ENCODE data around the gene CLCN2.
"Not testable (repeated sequence)": the region's sequence is repeated elsewhere in the genome, so short reads cannot be mapped to it uniquely, and the experiment has no call there.

The CLCN2 gene

DNA sequence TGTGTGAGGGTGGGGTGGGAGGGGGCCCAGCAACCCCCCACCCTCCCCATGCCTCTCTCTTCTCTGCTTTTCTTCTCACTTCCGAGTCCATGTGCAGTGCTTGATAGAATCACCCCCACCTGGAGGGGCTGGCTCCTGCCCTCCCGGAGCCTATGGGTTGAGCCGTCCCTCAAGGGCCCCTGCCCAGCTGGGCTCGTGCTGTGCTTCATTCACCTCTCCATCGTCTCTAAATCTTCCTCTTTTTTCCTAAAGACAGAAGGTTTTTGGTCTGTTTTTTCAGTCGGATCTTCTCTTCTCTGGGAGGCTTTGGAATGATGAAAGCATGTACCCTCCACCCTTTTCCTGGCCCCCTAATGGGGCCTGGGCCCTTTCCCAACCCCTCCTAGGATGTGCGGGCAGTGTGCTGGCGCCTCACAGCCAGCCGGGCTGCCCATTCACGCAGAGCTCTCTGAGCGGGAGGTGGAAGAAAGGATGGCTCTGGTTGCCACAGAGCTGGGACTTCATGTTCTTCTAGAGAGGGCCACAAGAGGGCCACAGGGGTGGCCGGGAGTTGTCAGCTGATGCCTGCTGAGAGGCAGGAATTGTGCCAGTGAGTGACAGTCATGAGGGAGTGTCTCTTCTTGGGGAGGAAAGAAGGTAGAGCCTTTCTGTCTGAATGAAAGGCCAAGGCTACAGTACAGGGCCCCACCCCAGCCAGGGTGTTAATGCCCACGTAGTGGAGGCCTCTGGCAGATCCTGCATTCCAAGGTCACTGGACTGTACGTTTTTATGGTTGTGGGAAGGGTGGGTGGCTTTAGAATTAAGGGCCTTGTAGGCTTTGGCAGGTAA is 15.9 kb downstream of the CLCN2 start:
- DNase-seq (ENCODE audit: low spot score) = no peak

DNA sequence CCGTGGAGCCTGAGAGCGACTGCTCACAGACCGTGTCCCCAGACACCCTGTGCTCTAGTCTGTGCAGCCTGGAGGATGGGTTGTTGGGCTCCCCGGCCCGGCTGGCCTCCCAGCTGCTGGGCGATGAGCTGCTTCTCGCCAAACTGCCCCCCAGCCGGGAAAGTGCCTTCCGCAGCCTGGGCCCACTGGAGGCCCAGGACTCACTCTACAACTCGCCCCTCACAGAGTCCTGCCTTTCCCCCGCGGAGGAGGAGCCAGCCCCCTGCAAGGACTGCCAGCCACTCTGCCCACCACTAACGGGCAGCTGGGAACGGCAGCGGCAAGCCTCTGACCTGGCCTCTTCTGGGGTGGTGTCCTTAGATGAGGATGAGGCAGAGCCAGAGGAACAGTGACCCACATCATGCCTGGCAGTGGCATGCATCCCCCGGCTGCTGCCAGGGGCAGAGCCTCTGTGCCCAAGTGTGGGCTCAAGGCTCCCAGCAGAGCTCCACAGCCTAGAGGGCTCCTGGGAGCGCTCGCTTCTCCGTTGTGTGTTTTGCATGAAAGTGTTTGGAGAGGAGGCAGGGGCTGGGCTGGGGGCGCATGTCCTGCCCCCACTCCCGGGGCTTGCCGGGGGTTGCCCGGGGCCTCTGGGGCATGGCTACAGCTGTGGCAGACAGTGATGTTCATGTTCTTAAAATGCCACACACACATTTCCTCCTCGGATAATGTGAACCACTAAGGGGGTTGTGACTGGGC is 16.7 kb downstream of the CLCN2 start:
- DNase-seq (ENCODE audit: low spot score) = no peak

DNA sequence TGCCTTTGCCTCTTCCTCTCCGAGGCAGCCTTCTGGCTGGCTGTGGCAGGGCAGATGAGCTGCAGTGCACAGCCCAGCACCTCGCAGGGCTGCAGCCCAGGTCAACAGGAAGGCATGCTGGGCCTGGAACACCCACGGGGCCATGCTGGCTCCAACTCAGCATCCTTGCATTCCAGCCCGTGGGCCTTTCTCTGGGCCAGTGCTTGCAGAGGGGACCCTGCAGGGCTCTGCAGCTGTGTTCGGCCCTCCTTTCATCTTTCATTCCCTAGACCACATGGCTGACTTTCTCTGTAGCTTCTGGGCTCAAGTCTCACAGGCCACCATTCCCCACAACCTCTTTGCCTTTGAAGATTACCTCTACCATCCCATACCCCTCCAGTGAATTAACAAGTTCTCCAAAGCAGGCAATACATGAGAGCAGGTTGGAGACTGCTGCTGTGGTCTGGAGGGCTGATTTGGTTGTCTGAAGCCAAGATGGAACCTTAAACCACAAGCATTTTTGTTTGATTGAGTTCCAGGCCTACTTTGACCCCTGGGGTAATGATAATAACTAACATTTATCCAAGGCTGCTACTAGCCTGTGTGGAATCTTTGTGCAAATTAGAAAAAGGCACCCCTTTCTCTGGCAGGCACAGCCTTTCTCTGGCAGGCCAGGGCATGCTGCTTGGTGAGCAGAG is 18.1 kb downstream of the CLCN2 start:
- no peak for DNase-seq (ENCODE audit: low spot score)

DNA sequence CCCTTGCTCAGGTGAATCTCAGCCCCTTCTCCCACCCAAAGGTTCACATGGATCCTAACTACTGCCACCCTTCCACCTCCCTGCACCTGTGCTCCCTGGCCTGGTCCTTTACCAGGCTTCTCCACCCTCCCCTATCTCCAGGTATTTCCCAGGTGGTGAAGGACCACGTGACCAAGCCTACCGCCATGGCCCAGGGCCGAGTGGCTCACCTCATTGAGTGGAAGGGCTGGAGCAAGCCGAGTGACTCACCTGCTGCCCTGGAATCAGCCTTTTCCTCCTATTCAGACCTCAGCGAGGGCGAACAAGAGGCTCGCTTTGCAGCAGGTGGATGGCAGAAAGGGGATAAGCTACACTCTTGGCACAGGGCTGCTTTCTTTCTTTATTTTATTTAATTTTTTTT is 19.5 kb downstream of the CLCN2 start:
- no peak for DNase-seq (ENCODE audit: low spot score)

DNA sequence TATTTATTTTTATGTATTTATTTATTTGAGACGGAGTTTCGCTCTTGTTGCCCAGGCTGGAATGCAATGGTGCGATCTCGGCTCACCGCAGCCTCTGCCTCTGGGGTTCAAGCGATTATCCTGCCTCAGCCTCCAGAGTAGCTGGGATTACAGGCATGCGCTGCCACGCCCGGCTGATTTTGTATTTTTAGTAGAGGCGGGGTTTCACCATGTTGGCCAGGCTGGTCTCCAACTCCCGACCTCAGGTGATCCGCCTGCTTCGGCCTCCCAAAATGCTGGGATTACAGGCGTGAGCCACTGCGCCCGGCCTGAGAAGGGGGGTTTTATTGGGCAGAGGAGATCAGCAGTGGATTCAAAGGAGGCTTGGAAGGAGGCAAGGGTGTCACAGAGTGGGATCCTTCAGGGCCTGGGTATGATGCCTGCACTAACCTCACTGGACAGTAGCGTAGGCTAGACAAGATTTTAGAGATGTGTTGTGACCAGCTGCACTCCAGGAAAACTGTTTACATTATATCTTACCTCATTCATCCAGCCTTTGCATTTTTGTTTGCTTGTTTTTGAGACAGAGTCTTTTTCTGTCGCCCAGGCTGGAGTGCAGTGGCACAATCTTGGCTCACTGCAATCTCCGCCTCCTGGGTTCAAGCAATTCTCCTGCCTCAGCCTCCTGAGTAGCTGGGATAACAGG is 21.8 kb downstream of the CLCN2 start:
- not testable (repeated sequence) for DNase-seq (ENCODE audit: low spot score)

DNA sequence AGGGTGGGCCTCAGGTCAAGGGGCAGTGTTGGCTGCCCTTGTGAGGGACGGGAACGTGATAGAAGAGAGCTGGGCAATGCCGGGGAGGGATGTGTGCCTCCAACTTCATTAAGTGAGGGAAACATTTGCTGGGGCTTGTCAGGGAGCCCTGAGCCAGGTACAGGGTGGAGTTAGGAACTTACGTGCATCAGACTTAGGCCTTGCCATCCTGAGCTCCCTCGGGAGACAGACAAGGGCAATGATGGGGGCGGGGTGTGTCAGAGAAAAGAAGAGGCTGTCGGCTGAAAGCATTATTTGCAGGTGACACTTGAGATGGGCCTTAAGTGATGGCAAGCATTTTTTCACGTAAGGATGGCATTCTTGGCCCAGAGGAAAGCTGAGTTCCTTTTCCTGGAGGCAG is 22.4 kb downstream of the CLCN2 start:
- no peak for DNase-seq (ENCODE audit: low spot score)

DNA sequence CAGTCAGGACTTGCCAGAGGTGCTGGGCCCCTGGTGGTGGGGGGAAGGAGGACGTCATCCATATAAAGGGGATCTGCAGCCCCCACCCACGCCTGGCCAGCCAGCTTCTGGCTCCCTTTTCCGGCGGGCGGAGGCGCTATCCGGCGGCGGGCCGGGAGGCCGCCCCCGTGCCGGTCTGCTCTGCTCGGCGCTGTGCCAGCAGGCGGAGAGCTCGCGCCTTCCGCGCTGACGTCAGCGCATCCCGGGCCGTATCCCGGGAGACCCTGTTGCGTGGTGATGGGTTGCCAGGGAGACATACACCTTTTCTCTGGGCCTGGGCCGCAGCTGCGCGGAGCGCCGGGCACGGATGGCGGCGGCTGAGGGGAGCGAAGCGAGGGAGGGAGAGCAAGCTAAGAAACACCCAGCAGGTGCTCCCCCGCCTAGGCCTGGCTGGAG is 22.9 kb downstream of the CLCN2 start:
- no peak for DNase-seq (ENCODE audit: low spot score)

DNA sequence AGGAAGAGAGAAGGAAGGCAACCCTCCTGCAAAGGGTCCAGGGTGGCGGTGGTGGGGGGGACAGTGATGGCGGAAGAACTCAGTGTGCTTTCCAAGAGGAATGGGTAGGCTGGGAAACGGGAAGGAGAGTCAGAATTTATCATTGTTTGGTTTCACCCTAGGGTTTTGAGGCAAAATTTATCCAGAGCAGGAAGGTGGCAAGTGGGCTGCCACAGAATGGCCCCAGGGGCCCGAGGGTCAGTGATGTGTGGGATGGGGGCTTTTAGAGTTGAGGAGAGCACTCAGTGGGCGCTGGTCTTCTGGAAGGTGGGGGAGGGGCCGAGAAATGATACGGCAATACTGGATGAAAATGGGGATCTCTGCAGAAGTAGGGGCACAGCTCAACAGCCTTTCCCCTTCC is 23.4 kb downstream of the CLCN2 start:
- DNase-seq (ENCODE audit: low spot score) = no peak

DNA sequence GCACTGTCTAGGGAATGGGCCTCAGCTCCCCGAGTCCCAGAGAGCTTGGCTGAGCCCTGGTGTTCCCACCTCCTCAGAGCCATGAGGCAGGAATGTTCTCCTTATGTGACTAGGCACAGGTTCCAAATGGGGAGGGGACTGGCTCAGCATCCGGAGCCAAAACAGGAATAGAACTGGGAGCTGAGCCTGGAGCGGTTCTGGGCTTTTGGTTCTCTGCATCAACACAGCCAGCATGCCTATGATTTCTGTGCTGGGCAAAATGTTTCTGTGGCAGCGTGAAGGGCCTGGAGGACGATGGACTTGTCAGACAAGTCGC is 24.0 kb downstream of the CLCN2 start, which contains the start of gene FAM131A:
Gene FAM131A, plus strand, starts transcription at position 202 of the 316 bp plus-strand sequence. Its CDS starts 31 bp downstream, at position 233.
- DNase-seq (ENCODE audit: low spot score) = no peak

DNA sequence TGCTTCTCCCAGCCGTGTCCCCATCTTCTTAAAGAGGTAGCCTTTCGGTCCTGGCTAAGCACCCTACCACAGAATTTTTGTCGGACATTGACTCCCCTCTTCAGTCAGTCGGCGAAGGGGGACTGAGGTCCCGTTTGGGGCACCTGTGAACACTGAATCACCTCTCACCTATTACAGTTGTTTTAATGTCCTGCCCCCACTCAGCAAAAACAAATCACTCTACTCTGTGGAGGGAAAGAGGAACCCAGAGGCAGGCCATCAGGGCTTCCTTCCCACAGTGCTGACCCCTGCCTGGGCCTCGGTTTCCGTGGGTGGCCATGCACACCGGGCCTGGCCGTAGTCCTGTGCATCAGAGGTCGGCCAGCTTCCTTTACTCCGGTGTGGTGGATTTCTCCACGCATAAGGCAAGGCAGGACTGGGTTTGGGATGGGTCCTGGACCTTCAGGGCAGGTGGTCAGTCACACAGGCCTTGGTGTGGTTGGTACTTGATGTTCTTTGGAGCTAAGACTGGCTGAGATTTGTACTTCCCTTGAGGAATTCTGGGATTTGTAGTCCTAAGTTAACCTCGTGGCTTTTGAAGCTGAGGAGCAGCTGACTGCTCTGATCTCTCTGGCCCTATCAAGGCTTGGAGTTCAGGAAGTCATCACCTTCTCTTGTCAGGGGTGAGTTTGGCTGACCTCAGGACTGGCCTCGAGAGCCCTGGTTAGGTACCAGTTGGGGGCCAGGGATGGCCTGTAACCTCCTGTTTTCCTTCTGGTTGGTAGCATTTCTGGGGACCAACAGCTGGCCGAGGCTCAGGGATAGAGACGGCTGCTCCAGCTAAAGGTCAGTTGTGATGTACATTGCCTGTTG is 24.6 kb downstream of the CLCN2 start:
- DNase-seq (ENCODE audit: low spot score) = no peak

DNA sequence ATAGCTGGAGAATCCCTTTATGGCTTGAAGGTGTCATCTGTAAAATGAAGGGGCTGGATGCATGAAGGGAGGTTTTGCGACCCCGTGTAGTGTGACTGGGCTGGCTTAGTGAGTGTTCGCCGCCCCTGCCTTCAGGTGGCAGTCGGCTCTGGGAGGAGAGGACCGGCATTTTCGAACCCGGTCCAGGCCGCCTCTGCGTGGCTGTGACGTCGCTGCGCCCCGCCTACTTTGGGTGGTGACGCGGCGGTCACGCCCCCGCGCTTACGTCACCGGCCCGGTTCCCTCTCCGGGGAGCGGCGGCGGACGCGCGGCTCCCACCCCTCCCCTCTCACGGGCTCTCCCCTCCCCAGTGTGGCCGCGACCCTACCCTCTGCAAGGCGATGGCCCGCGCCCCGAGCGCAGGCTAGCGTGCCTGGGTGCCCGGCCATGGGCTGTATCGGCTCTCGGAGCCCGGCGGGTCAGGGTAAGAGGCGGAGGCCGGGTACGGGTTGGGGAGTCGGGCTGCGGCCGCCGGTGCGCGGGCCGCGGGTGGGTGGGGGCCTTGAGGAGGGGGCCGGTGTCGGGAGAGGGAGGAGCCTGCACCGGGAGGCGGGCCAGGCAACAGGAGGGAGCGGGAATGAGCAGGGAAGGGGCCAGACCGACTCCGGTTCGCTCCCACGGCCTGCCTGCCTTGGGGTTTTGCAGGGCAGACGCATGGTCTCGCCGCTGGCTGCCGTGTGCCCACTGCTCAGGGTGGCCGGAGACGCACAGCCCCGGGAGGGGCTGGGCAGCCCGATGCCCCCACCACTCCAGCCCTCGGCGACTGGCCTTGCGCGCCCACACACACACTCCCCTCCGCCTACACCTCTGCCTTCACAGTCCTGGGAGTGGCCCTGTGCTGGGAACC is 25.5 kb downstream of the CLCN2 start:
- DNase-seq (ENCODE audit: low spot score) = peak; percentile 83

DNA sequence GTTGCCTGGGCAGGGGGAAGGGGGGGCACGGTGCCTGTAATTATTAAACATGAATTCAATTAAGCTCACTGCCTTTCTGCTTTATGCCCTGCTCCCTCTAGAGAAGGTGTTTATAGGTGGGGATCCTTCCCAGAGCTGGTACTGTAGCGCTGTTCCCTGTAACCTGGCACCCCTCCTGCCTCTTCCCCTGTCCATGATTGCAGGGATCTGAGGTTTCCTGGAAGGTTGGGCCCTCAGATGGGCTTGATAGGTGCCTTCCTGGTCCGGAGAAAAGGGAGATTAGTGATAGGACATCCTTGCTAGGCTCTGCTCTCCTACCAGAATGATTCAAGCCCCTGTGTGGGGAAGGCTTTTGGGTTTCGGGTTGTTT is 26.1 kb downstream of the CLCN2 start:
- no peak for DNase-seq (ENCODE audit: low spot score)

DNA sequence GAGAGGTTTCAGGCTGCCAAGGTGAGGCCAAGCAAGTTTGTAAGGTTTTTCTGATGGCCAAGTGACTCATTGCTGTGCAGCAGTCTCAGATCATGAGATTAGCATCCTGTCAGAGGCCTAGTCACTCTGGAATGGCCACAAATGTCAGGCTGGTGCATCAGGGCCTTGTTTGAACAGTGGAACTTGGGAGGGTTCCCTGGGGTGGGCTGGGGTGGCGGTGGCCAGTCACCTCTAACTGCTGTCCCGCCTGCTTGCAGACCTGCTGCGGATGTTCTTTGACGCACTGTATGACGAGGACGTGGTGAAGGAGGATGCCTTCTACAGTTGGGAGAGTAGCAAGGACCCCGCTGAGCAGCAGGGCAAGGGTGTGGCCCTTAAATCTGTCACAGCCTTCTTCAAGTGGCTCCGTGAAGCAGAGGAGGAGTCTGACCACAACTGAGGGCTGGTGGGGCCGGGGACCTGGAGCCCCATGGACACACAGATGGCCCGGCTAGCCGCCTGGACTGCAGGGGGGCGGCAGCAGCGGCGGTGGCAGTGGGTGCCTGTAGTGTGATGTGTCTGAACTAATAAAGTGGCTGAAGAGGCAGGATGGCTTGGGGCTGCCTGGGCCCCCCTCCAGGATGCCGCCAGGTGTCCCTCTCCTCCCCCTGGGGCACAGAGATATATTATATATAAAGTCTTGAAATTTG is 26.8 kb downstream of the CLCN2 start:
- DNase-seq (ENCODE audit: low spot score) = peak; percentile 60

DNA sequence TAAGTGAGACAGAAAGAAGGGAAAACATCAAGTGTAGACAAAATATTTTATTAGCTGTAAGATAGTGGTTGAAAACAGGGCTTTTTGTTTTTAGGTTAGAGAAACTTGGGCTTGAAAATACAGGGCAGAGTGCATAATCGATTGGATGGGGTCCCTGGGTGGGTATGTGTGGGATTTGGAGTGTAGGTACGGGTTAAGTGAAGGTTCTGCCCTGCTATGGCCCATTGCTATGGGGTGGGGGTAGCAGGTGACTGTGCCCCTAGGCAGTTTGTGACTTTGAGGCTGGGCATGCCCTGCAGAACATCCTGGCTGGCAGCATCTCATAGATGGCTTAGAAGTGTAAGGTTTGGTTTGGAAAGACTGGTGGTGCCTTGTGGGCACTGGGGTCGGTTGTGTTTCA is 27.7 kb downstream of the CLCN2 start:
- no peak for DNase-seq (ENCODE audit: low spot score)

DNA sequence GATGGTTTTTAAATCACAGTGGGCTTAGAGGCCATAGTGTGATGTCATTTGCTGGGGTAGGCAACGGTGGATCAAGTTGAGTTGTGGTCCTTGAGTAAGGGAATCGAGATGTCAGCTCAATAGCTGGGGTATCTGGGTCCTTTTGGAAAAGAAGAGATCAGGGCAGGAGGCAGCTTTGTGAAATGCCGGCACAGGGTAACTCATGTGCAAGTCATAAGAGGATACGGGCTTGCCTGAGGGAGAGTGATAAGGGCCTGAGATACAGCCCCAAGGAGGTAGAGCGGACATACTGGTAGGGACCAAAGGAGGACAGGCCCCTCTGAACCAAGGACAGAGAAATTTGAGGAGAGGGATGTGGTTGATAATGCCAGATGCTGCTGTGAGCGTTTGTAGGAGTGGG is 28.2 kb downstream of the CLCN2 start:
- DNase-seq (ENCODE audit: low spot score) = no peak

DNA sequence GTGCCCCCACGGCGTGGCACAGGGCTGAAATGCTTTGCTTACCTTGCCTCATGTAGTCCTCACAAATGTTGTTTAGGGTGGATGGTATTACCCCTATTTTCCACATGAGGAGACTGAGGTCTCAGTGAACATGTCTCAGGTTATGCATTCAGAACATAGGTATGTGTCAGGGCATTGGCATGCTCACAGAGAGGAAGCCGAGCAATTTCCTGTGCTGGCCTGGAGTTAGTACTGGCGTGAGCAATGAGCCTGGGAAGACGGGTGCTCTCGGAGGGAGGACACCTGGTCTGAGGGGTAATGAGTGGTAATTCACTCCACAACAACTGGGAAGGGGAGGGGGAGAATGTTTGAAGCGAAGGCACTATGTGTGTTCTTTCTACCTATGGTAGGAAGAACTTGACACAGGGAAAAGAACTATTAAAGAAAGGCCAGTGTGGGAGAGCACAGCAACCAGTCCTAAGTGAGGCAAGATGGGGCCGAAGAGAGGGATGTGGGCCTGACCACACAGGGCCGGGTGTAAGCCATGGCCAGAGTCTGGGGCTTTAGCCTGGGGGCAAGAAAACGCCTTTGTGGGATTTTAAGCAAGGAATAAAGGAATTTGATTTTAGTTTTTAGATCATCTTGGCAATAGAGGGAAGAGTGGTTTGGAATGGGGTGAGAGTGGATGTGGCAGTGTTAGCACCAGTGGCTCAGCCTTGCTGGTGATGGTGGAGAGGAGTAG is 28.9 kb downstream of the CLCN2 start:
- no peak for DNase-seq (ENCODE audit: low spot score)

DNA sequence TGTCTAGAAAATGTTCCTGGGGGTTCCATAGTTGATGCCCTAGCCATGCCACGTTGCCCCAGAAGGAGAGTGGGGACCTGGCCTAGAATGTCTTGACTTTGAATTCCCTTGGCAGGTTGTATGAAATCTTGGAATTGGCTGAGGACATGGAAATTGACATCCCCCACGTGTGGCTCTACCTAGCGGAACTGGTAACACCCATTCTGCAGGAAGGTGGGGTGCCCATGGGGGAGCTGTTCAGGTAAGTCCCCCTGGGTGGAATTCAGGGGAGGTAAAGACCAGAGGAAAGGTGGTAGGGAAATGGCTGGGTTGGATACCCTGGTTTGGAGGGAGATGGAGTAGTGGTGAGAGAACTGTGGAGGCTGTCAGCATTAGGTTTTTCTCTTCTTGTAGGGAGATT is 32.9 kb downstream of the CLCN2 start:
- DNase-seq (ENCODE audit: low spot score) = no peak

DNA sequence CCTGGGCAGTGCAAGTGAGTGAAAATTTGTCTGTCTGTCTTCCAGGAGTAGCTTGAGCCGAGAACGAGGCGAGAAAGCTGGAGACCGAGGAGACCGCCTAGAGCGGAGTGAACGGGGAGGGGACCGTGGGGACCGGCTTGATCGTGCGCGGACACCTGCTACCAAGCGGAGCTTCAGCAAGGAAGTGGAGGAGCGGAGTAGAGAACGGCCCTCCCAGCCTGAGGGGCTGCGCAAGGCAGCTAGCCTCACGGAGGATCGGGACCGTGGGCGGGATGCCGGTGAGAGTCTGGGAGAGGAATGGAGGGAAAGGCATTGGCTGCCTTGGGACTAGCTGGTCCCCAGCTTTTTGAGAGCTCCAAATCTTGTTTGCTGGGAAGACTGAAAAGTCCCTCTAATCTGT is 34.2 kb downstream of the CLCN2 start:
- DNase-seq (ENCODE audit: low spot score) = no peak

DNA sequence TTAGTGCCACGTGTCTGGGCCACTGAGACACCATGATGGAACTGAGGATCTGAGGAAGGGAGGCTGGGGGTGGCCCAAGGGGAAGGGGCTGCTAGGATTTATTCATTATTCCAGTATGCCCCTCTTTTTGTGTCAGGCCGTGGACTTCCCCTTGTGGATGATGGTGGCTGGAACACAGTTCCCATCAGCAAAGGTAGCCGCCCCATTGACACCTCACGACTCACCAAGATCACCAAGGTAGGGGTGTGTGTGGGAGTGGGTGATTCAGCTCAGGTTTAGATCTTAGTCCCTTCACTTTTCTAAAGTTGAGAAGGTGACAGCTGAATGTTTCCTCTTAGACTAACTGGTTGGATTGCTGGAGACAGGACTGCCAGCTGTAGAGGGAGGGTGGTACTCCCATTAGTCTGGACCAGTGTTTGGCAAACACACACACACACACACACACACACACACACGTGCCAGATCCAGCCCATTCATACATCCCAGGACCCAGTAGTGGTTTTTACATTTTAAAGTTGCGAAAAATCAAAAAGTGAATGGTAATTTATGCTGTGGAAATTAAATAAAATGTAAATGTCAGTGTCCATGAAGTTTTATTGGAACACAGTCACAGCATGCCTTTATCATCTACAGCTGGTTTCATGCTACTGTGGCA is 35.6 kb downstream of the CLCN2 start:
- DNase-seq (ENCODE audit: low spot score) = no peak

Measured in CD4-positive, alpha-beta T cell treated with Interleukin-2 at 100 ng/mL for 4 hours (primary cell).